Suprapubic skin (tissue), 4 donors: ENCODE results near the gene PCYOX1L.

Experiments used
- CTCF ChIP-seq, 2 donors: fragments of 200-600 bp in 1 of 2; fragments of 450-650 bp in 1 of 2; sonication (generic) in 1 of 2; IDR thresholded peaks; one replicate each; pipeline ENCODE4 v1.5.1; 2016 to 2019; ENCODE audit warnings: antibody characterized with exemption in 2 of 2, mild to moderate bottlenecking in 1 of 2, moderate library complexity in 1 of 2
- EP300 ChIP-seq: sonication (generic); formaldehyde crosslinking; IDR thresholded peaks from one replicate; pipeline ENCODE4 v1.6.1; 2017; ENCODE audit warnings: antibody characterized with exemption
- POLR2A ChIP-seq, 2 donors: fragments of 450-650 bp; IDR thresholded peaks; one replicate each; pipeline ENCODE4 v1.6.1; 2017; ENCODE audit warnings: antibody characterized with exemption in 2 of 2, mild to moderate bottlenecking in 2 of 2, moderate library complexity in 2 of 2
- POLR2AphosphoS5 ChIP-seq, 3 donors: sonication (generic); formaldehyde crosslinking; IDR thresholded peaks; one replicate each; pipeline ENCODE4 v1.6.1; 2017; ENCODE audit warnings: antibody characterized with exemption in 3 of 3

GRCh38 chr5:149338364-149338763 is 19.5 kb upstream of the PCYOX1L start:
- TF ChIP-seq CTCF (IDR thresholded peaks at IDR 0.05), result no peak
- no peak for TF ChIP-seq POLR2A (IDR thresholded peaks at IDR 0.05)
- no peak for TF ChIP-seq POLR2AphosphoS5 (IDR thresholded peaks at IDR 0.05)
- no peak for TF ChIP-seq EP300
